Body of pancreas (tissue), 4 donors: Measurements from ENCODE around the gene ACVR1. TPM values are rescaled to one million over a fixed set of nuclear protein-coding genes. Genes with fewer than 3 reads are reported as not detected.

ENCODE experiments used
- ATAC-seq: fragments of 150-250 bp; one replicate; pipeline ENCODE4 v1.9.1; 2016
- DNase-seq, 4 donors: peaks; one replicate each; pipeline ENCODE4 v3.0.0-alpha.2; 2019
- H3K27ac ChIP-seq, 4 donors: fragments of 200-600 bp; sonication (generic); 1 replicate in 3 of 4; 2 replicates in 1 of 4; pipeline versions ENCODE4 v1.5.1 to v1.6.1; 2016 to 2019; ENCODE audit warnings: mild to moderate bottlenecking in 1 of 4, mixed read lengths in 1 of 4, moderate library complexity in 1 of 4
- H3K27me3 ChIP-seq, 2 donors: fragments of 200-600 bp; sonication (generic); one replicate each; pipeline ENCODE4 v1.6.0; 2016; ENCODE audit warnings: mild to moderate bottlenecking in 1 of 2
- H3K36me3 ChIP-seq, 2 donors: fragments of 200-600 bp; sonication (generic); replicated peaks in 1 of 2; 2 replicates each; pipeline ENCODE4 v1.5.1; 2016; ENCODE audit warnings: low read depth in 2 of 2; ENCODE audit not compliant: insufficient read depth in 1 of 2
- H3K4me1 ChIP-seq: fragments of 200-600 bp; sonication (generic); one replicate; pipeline ENCODE4 v1.6.0; 2016
- H3K4me3 ChIP-seq, 2 donors: fragments of 200-600 bp; sonication (generic); 1 replicate in 1 of 2; 2 replicates in 1 of 2; pipeline ENCODE4 v1.5.1; 2016 to 2019
- H3K9me3 ChIP-seq, 3 donors: fragments of 200-600 bp; sonication (generic); 1 replicate in 2 of 3; 2 replicates in 1 of 3; pipeline ENCODE4 v1.5.1; 2016
- POLR2A ChIP-seq, 3 donors: fragments of 450-650 bp; IDR thresholded peaks; one replicate each; pipeline ENCODE4 v1.6.1; 2016; ENCODE audit warnings: antibody characterized with exemption in 3 of 3, mild to moderate bottlenecking in 2 of 3
- WGBS, 2 donors: methylation state at CpG; one replicate each; pipeline ENCODE4 v1.1.5; 2017; 5-methylcytosine and 5-hydroxymethylcytosine counted together
- intact Hi-C: fragments of 100-400 bp; cut with DNase I; formaldehyde crosslinking; loops from one replicate; pipeline ENCODE4 v1.15.1; 2023
- total RNA-seq, 2 donors: library from RNA; depleted of rRNA; stranded (reverse); fragments of >200 nt; gene quantifications; one replicate each; pipeline ENCODE4 v1.1.0, GENCODE V29; 2016
- TF ChIP-seq, protein P1 (sequence below), 7 experiments: fragments of 450-650 bp in 4 of 7; fragments of 200-600 bp in 3 of 7; sonication (generic) in 3 of 7; IDR thresholded peaks; one replicate each; pipeline ENCODE4 v1.5.1; 2016 to 2019; ENCODE audit warnings: antibody characterized with exemption in 7 of 7

The ACVR1 gene
- total RNA-seq, 2 donors from 2014 or later = 14.0 to 18.5 TPM

DNA sequence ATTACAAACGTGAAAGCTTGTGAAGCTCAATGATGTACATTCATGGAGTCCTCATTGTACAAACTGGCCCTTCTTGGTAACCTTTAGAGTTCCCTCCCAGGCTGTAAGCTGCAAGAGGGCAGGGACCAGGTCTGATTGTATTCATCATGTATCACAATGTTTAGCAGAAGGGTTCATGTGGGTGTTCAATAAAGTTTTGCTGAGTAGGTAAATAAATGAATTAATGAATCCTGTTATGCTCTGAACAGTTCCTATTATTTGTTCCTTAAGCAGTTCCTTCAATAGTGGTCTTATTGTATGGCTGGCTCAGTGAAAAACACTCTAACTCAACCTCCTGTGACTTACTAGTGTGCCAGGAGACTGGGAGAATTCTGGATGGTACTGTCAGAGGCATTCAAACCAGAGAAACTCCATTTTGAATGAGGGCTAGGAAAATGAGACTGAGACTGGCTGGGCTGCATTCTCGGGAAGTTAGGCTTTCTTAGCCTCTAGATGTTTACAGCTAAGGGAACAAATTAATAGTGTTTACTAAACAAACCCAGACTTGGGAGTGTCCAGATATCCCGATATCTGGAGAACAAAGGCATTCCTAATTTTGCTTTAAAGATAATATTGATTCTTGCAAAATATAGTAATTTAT is 1.8 kb upstream of the ACVR1 start:
- no peak overlapping the region for H3K4me3 ChIP-seq
- no peaks in the 10 kb centered on the region for H3K9me3 ChIP-seq
- H3K27me3 ChIP-seq = no peaks in the 10 kb centered on the region
- H3K36me3 ChIP-seq = no peaks in the 10 kb centered on the region
- no peak overlapping the region for H3K27ac ChIP-seq
- TF ChIP-seq, protein P1, sequence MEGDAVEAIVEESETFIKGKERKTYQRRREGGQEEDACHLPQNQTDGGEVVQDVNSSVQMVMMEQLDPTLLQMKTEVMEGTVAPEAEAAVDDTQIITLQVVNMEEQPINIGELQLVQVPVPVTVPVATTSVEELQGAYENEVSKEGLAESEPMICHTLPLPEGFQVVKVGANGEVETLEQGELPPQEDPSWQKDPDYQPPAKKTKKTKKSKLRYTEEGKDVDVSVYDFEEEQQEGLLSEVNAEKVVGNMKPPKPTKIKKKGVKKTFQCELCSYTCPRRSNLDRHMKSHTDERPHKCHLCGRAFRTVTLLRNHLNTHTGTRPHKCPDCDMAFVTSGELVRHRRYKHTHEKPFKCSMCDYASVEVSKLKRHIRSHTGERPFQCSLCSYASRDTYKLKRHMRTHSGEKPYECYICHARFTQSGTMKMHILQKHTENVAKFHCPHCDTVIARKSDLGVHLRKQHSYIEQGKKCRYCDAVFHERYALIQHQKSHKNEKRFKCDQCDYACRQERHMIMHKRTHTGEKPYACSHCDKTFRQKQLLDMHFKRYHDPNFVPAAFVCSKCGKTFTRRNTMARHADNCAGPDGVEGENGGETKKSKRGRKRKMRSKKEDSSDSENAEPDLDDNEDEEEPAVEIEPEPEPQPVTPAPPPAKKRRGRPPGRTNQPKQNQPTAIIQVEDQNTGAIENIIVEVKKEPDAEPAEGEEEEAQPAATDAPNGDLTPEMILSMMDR (IDR thresholded peaks at IDR 0.05) = no peak
- TF ChIP-seq POLR2A (IDR thresholded peaks at IDR 0.05) = no peak
- WGBS, 2 donors = 75 to 79% methylated on average over 3 of the region's 3 CpGs
- peaks cover 49% of the 10 kb centered on the region for H3K4me1 ChIP-seq
- intact Hi-C loops = loop anchor here (10.0 kb wide), 1 partner anchor 83 kb away; no protein-coding TSS in a partner anchor
- DNase-seq = no peak
- no peak for ATAC-seq

DNA sequence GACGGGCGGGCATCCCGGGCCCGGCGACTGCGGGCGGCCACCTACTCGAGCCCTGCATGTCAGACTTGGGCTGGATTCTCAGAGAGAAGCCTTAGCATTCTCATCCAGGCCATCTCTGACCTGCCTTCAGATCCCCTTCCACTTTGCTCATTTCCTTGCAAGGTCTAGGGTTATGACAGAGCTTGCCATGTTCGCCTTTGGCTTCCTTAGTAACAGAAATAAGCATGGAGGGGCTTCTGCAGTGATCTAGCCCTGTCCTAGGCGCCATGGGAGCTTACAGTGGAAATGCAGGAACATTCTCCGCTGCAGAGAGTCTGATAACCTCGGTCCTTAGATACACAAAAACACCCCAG is 632 bp upstream of the ACVR1 start:
- ATAC-seq = no peak
- 2 to 15% methylated on average over 4 to 12 of the region's 12 CpGs for WGBS, 2 donors
- DNase-seq = no peak
- Histone ChIP-seq H3K36me3 (no peaks in the 10 kb centered on the region), H3K4me1 (peaks cover 55% of the 10 kb centered on the region), H3K9me3 (no peaks in the 10 kb centered on the region), H3K4me3 (peak overlapping the region in 1 of 2 donors; percentile 28), H3K27ac (peak overlapping the region; percentile 97 to 99 (median 98)), H3K27me3 (no peaks in the 10 kb centered on the region)
- TF ChIP-seq POLR2A (IDR thresholded peaks at IDR 0.05) = no peak
- TF ChIP-seq, protein P1 (IDR thresholded peaks at IDR 0.05) = no peak
- intact Hi-C loops = loop anchor here (10.0 kb wide), 1 partner anchor 82 kb away; no protein-coding TSS in a partner anchor

DNA sequence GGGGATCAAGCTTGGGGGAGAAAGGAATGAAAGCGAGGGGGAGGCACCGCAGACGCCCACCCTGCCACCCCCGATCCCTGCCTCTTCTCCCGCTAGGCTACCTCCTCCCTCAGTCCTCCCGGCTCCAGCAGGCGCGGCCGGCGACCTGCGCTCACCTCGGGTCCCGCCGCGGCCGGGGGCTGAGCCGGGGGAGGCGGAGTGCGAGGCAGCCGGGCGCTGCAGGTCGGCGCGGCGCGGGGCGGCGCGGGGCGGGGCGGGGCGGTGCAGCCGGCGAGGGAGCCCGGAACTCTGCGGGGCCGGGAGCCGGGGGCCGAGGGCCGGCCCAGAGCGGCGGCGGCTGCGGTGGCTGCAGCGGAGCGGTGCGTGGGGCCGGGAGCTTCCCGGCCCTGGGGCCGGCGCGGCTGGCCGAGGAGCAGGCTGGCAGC is 477 bp downstream of the ACVR1 start:
- DNase-seq (peak; percentile 59 to 74 (median 64)), ATAC-seq (peak; percentile 67)
- H3K27me3 ChIP-seq = no peaks in the 10 kb centered on the region
- H3K4me3 ChIP-seq = peak overlapping the region; percentile 40 to 61
- no peaks in the 10 kb centered on the region for H3K36me3 ChIP-seq
- no peaks in the 10 kb centered on the region for H3K9me3 ChIP-seq
- intact Hi-C loops = loop anchor here (10.0 kb wide), 1 partner anchor 81 kb away; no protein-coding TSS in a partner anchor
- H3K4me1 ChIP-seq = peaks cover 46% of the 10 kb centered on the region
- H3K27ac ChIP-seq = peak overlapping the region; percentile 97 to 99 (median 98)
- WGBS, 2 donors = 0% methylated on average over 2 to 36 of the region's 53 CpGs
- TF ChIP-seq, protein P1 (IDR thresholded peaks at IDR 0.05) = no peak
- TF ChIP-seq POLR2A (IDR thresholded peaks at IDR 0.05) = no peak

DNA sequence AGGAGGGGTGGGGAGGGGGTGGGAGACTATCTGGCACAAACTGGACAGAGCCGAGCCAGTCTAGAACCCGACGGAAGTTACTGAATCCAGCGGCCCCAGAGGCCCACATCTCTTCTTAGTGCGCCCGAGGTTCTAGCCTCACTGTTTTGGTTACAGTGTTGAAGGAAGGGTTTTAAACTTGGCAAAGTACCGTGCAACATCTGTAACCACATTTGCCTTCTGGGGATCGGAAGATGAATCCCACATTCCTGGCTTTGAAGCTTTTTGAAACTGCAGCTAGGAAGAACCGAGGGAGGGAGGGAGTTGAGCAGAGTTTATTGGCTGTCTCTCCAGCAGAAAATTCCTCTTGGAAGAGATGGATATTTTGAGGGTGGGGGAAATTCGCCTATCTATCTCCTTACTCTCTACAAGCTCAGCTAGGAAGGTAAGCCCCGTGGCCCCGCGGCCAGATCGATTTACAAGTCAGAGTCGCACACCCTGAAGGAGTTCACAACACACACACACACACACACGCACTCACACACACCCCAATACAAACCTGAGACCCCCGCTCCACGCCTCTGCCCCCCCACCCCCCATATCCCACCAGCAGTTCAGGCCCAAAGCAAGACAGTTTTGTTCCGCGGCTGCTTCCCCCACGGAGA is 1.0 kb downstream of the ACVR1 start:
- H3K27ac ChIP-seq = peak overlapping the region; percentile 97 to 99 (median 98)
- no peaks in the 10 kb centered on the region for H3K27me3 ChIP-seq
- peaks cover 41% of the 10 kb centered on the region for H3K4me1 ChIP-seq
- H3K36me3 ChIP-seq = no peaks in the 10 kb centered on the region
- TF ChIP-seq POLR2A (IDR thresholded peaks at IDR 0.05) = peak in 1 of 3 donors; percentile 7
- TF ChIP-seq, protein P1 (IDR thresholded peaks at IDR 0.05) = no peak
- DNase-seq = peak; percentile 29 to 52 (median 36)
- 0 to 4% methylated on average over 19 to 21 of the region's 21 CpGs for WGBS, 2 donors
- intact Hi-C loops = loop anchor here (10.0 kb wide), 1 partner anchor 80 kb away; no protein-coding TSS in a partner anchor
- peak overlapping the region; percentile 40 to 61 for H3K4me3 ChIP-seq
- H3K9me3 ChIP-seq = no peaks in the 10 kb centered on the region
- no peak for ATAC-seq
